Measurements from ENCODE around the gene EZR. TPM values are rescaled to one million over a fixed set of nuclear protein-coding genes. Genes with fewer than 3 reads are reported as not detected.

Gene EZR
- total RNA-seq, 1 experiment from 2014 or later, result 263 TPM

DNA sequence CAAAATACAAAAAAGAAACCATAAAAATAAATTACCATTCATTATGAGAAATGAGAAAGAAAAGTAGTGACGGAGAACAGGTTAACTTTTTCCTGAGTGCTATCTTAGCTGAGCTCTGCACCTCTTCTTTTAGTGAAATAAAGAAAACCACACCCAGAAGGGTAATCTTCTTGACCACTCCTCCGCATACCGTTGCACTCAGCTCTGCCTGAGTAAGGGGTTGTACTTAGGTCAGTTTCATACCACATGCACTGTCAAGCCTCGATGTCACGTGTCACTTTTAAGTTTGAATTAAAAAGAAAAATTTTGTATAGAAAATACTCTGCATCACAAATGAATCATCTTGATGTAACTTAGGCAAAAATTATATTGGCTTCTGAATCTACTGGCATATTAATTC, 2.8 kb downstream of the EZR start:
- Histone ChIP-seq H3K9me3 (ENCODE audit: control insufficient read depth, insufficient read depth, low read depth, low read length) (no peaks in the 10 kb centered on the region), H3K4me3 (ENCODE audit: low read depth in 2 of 2, low read length in 2 of 2) (peak overlapping the region; percentile 86 to 89), H3K4me1 (ENCODE audit: control insufficient read depth, insufficient read depth, low read length) (peaks cover 52% of the 10 kb centered on the region), H3K27ac (ENCODE audit: low read length) (peak overlapping the region; percentile 92), H3K36me3 (ENCODE audit: control insufficient read depth, insufficient read depth, low read length) (peaks cover 35% of the 10 kb centered on the region), H3K27me3 (ENCODE audit: control insufficient read depth, insufficient read depth, low read length) (no peaks in the 10 kb centered on the region)
- in situ Hi-C loops (cut with HindIII; ENCODE audit: low pct_unique_long_range_greater_than_20kb, low sequenced_read_pairs), result no loop called here
- no peak for DNase-seq (ENCODE audit: low read depth, low spot score)
- ATAC-seq, result no peak
- POLR2A ChIA-PET, result no interaction called here
- CTCF ChIA-PET, result no interaction called here
- intact Hi-C loops (cut with micrococcal nuclease; ENCODE audit: unreplicated experiment), result loop anchor here (5.0 kb wide), 2 partner anchors 36 to 51 kb away; no protein-coding TSS in a partner anchor
- no TSS peak for BruUV-seq (replicated peaks)
- no peak for TF ChIP-seq SIN3A (IDR thresholded peaks at IDR 0.05; ENCODE audit: borderline replicate concordance, insufficient read depth, low read depth, low read length)
- TF ChIP-seq POLR2AphosphoS5 (IDR thresholded peaks at IDR 0.05; ENCODE audit: low read depth, low read length), result no peak
- TF ChIP-seq TCF7L2 (IDR thresholded peaks at IDR 0.05; ENCODE audit: low read depth, low read length), result no peak
- TF ChIP-seq REST (IDR thresholded peaks at IDR 0.05; ENCODE audit: insufficient read depth in 1 of 2, low read depth in 2 of 2, low read length in 1 of 2), result no peak
- TF ChIP-seq CTCF (IDR thresholded peaks at IDR 0.05), result no peak

DNA sequence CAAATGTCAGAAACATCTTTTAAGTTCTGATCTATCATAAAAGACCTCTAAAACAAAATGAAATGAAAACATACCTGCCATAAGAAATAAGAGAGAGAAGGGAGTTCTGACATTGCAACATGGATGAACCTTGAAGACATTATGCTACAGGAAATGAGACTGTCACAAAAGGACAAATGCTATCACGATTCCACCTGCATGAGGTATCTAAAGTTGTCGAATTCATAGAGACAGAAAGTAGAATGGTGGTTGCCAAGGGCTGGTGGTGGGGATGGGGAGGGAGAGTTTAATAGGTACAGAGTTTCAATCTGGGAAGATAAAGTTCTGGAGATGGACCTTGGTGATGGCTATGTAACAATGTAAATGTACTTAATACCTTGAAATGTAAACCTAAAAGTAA, 3.3 kb downstream of the EZR start:
- Histone ChIP-seq H3K27ac (ENCODE audit: low read length) (peak overlapping the region; percentile 92), H3K27me3 (ENCODE audit: control insufficient read depth, insufficient read depth, low read length) (no peaks in the 10 kb centered on the region), H3K9me3 (ENCODE audit: control insufficient read depth, insufficient read depth, low read depth, low read length) (no peaks in the 10 kb centered on the region), H3K4me3 (ENCODE audit: low read depth in 2 of 2, low read length in 2 of 2) (peak overlapping the region; percentile 86 to 89), H3K4me1 (ENCODE audit: control insufficient read depth, insufficient read depth, low read length) (peaks cover 55% of the 10 kb centered on the region), H3K36me3 (ENCODE audit: control insufficient read depth, insufficient read depth, low read length) (peaks cover 36% of the 10 kb centered on the region)
- ATAC-seq, result no peak
- DNase-seq (ENCODE audit: low read depth, low spot score), result no peak
- in situ Hi-C loops (cut with HindIII; ENCODE audit: low pct_unique_long_range_greater_than_20kb, low sequenced_read_pairs) (no loop called here), intact Hi-C loops (cut with micrococcal nuclease; ENCODE audit: unreplicated experiment) (loop anchor here (5.0 kb wide), 2 partner anchors 36 to 51 kb away; no protein-coding TSS in a partner anchor)
- POLR2A ChIA-PET, result no interaction called here
- CTCF ChIA-PET, result no interaction called here
- BruUV-seq (replicated peaks), result no TSS peak
- TF ChIP-seq REST (IDR thresholded peaks at IDR 0.05; ENCODE audit: insufficient read depth in 1 of 2, low read depth in 2 of 2, low read length in 1 of 2), result no peak
- TF ChIP-seq POLR2AphosphoS5 (IDR thresholded peaks at IDR 0.05; ENCODE audit: low read depth, low read length), result no peak
- TF ChIP-seq TCF7L2 (IDR thresholded peaks at IDR 0.05; ENCODE audit: low read depth, low read length), result no peak
- TF ChIP-seq SIN3A (IDR thresholded peaks at IDR 0.05; ENCODE audit: borderline replicate concordance, insufficient read depth, low read depth, low read length), result no peak
- TF ChIP-seq CTCF (IDR thresholded peaks at IDR 0.05), result no peak
